ENCODE data around the gene LRRC74B.
A peak's percentile ranks its signal among the peaks of the same experiment; 100 is the strongest.
"Not testable (repeated sequence)": the region's sequence is repeated elsewhere in the genome, so short reads cannot be mapped to it uniquely, and the experiment has no call there.

The LRRC74B gene

GRCh38 chr22:21045585-21046294 is at the start of gene LRRC74B:
Gene LRRC74B (plus strand): TSS chr22:21045946. CDS start chr22:21045987, 41 bp downstream.
- DNase-seq (ENCODE audit: low read depth) = peak; percentile 22

GRCh38 chr22:20996031-20996410 is 49.7 kb upstream of the LRRC74B start:
- no peak for DNase-seq (ENCODE audit: low read depth)

GRCh38 chr22:20996598-20997535 is 48.9 kb upstream of the LRRC74B start:
- no peak for DNase-seq (ENCODE audit: low read depth)

GRCh38 chr22:20997536-20998257 is 48.0 kb upstream of the LRRC74B start:
- DNase-seq (ENCODE audit: low read depth) = no peak

GRCh38 chr22:20998411-20999336 is 47.1 kb upstream of the LRRC74B start:
- DNase-seq (ENCODE audit: low read depth) = no peak

- DNase-seq (ENCODE audit: low read depth) = no peak
Observed at GRCh38 chr22:20999350-21000206, 46.2 kb upstream of the LRRC74B start.

GRCh38 chr22:21000207-21000986 is 45.3 kb upstream of the LRRC74B start:
- no peak for DNase-seq (ENCODE audit: low read depth)

GRCh38 chr22:21000987-21001600 is 44.7 kb upstream of the LRRC74B start:
- DNase-seq (ENCODE audit: low read depth) = no peak

GRCh38 chr22:21001601-21002325 is 44.0 kb upstream of the LRRC74B start, which contains the start of gene THAP7:
Gene THAP7 (minus strand): TSS chr22:21002118. CDS start chr22:21001911, 207 bp downstream.
- peak; percentile 97 for DNase-seq (ENCODE audit: low read depth)

GRCh38 chr22:21003782-21004181 is 42.0 kb upstream of the LRRC74B start:
- no peak for DNase-seq (ENCODE audit: low read depth)

GRCh38 chr22:21009208-21009607 is 36.5 kb upstream of the LRRC74B start:
- not testable (repeated sequence) for DNase-seq (ENCODE audit: low read depth)

- DNase-seq (ENCODE audit: low read depth) = no peak
Observed at GRCh38 chr22:21009638-21010425, 35.9 kb upstream of the LRRC74B start.

GRCh38 chr22:21010426-21011113 is 35.2 kb upstream of the LRRC74B start:
- no peak for DNase-seq (ENCODE audit: low read depth)

GRCh38 chr22:21012446-21013407 is 33.0 kb upstream of the LRRC74B start:
- DNase-seq (ENCODE audit: low read depth) = no peak

- no peak for DNase-seq (ENCODE audit: low read depth)
Observed at GRCh38 chr22:21013657-21014201, 32.0 kb upstream of the LRRC74B start.

Data from stimulated activated CD4-positive, alpha-beta T cell treated with anti-CD3 and anti-CD28 coated beads, Interleukin-2, amount 100 ng/mL, for 4 hours (primary cell).